H1 (cell line): ENCODE data around the gene PITRM1. TPM values are rescaled to one million over a fixed set of nuclear protein-coding genes. Genes with fewer than 3 reads are reported as not detected.

Experiments
- CTCF ChIA-PET: fragments of 300-600 bp; sonication (Branson Sonifier 250); formaldehyde crosslinking; loops from one replicate; lab custom pipeline; 2021; ENCODE audit not compliant: partially characterized antibody; lab: Charles Lee
- POLR2A ChIA-PET: fragments of 300-600 bp; sonication (Branson Sonifier 250); formaldehyde crosslinking; loops from one replicate; lab custom pipeline; 2021; ENCODE audit warnings: inconsistent platforms; ENCODE audit not compliant: partially characterized antibody; lab: Charles Lee
- DNase-seq, 2 experiments: peaks; one replicate each; pipeline versions ENCODE4 v3.0.0 to v3.0.0-alpha.2; 2010 to 2022; ENCODE audit warnings: low spot score in 2 of 2, low read depth in 1 of 2, mixed read lengths in 1 of 2
- FAIRE-seq: peaks from 2 replicates; lab custom pipeline; 2011; peaks lifted over from hg19 to GRCh38; lab: Jason Lieb, UNC
- H2AFZ ChIP-seq: 2 replicates; pipeline ENCODE4 v1.8.1; 2012; ENCODE audit warnings: low read length, inconsistent platforms
- H2AK5ac ChIP-seq: 2 replicates; pipeline ENCODE4 v1.6.1; 2013; ENCODE audit warnings: low read depth, low read length
- H2BK120ac ChIP-seq: replicated peaks from 2 replicates; pipeline ENCODE3; 2013; ENCODE audit warnings: low read depth, low read length, inconsistent platforms
- H2BK12ac ChIP-seq: 2 replicates; pipeline ENCODE4 v1.6.1; 2013; ENCODE audit warnings: low read depth, low read length
- H2BK15ac ChIP-seq: 2 replicates; pipeline ENCODE4 v1.6.1; 2013; ENCODE audit warnings: low read length
- H2BK20ac ChIP-seq: 2 replicates; pipeline ENCODE4 v1.6.1; 2013; ENCODE audit warnings: low read length
- H2BK5ac ChIP-seq: 2 replicates; pipeline ENCODE4 v1.6.1; 2013; ENCODE audit warnings: low read depth, low read length
- H3K14ac ChIP-seq: 2 replicates; pipeline ENCODE4 v1.6.1; 2013; ENCODE audit warnings: inconsistent platforms; ENCODE audit not compliant: insufficient read length
- H3K18ac ChIP-seq: 2 replicates; pipeline ENCODE4 v1.6.1; 2013; ENCODE audit warnings: low read length; ENCODE audit errors: extremely low read depth
- H3K23ac ChIP-seq: 2 replicates; pipeline ENCODE4 v1.6.1; 2013; ENCODE audit warnings: inconsistent platforms; ENCODE audit not compliant: insufficient read length
- H3K23me2 ChIP-seq: 2 replicates; pipeline ENCODE4 v1.6.1; 2013; ENCODE audit warnings: low read depth, low read length
- H3K27ac ChIP-seq: 2 replicates; pipeline ENCODE4 v1.6.1; 2011; ENCODE audit warnings: low read depth, low read length, inconsistent platforms
- H3K27me3 ChIP-seq, 4 experiments: replicated peaks in 1 of 4; 1 replicate in 1 of 4; 2 replicates in 3 of 4; pipeline versions ENCODE4 v1.6.1 to v1.8.1; 2011 to 2013; ENCODE audit warnings: low read length in 3 of 4, mild to moderate bottlenecking in 3 of 4, inconsistent platforms in 2 of 4, mixed read lengths in 2 of 4, moderate library complexity in 1 of 4; ENCODE audit not compliant: control insufficient read depth in 3 of 4, insufficient read depth in 3 of 4; ENCODE audit errors: extremely low read depth in 1 of 4
- H3K36me3 ChIP-seq, 4 experiments: 2 replicates each; pipeline versions ENCODE4 v1.6.1 to v1.8.1; 2011 to 2013; ENCODE audit warnings: mild to moderate bottlenecking in 4 of 4, low read length in 3 of 4, moderate library complexity in 2 of 4, control low read depth in 1 of 4, inconsistent platforms in 1 of 4; ENCODE audit not compliant: insufficient read depth in 4 of 4, control insufficient read depth in 2 of 4
- H3K4ac ChIP-seq: replicated peaks from 2 replicates; pipeline ENCODE3; 2013; ENCODE audit warnings: low read length, low read depth, mixed read lengths, inconsistent platforms; ENCODE audit not compliant: insufficient read length
- H3K4me1 ChIP-seq, 4 experiments: replicated peaks in 1 of 4; 1 replicate in 1 of 4; 2 replicates in 3 of 4; pipeline versions ENCODE4 v1.6.1 to v1.8.1; 2011 to 2013; ENCODE audit warnings: low read length in 3 of 4, inconsistent platforms in 2 of 4, mixed read lengths in 1 of 4; ENCODE audit not compliant: insufficient read depth in 4 of 4, control insufficient read depth in 3 of 4
- H3K4me2 ChIP-seq, 2 experiments: 2 replicates each; pipeline versions ENCODE4 v1.6.1 to v1.8.1; 2011 to 2013; ENCODE audit warnings: low read depth in 2 of 2, low read length in 2 of 2, control low read depth in 1 of 2, inconsistent platforms in 1 of 2, mild to moderate bottlenecking in 1 of 2; ENCODE audit not compliant: insufficient read depth in 1 of 2
- H3K4me3 ChIP-seq, 4 experiments: fragments of 200-600, 300-600 bp in 1 of 4; sonication (generic), shearing (Covaris generic), sonication (Bioruptor Twin) in 1 of 4; 2 replicates each; pipeline versions ENCODE4 v1.5.1 to v1.8.1; 2011 to 2016; ENCODE audit warnings: low read length in 4 of 4, low read depth in 3 of 4, control low read depth in 2 of 4, inconsistent platforms in 2 of 4, mild to moderate bottlenecking in 2 of 4, mixed read lengths in 1 of 4, moderate library complexity in 1 of 4; ENCODE audit not compliant: insufficient read depth in 2 of 4; ENCODE audit errors: extremely low read depth in 1 of 4
- H3K56ac ChIP-seq: replicated peaks from 2 replicates; pipeline ENCODE3; 2013; ENCODE audit warnings: low read depth, mild to moderate bottlenecking, mixed read lengths, low read length, inconsistent platforms; ENCODE audit not compliant: insufficient read length
- H3K79me1 ChIP-seq: 2 replicates; pipeline ENCODE4 v1.6.1; 2013; ENCODE audit warnings: low read depth, low read length, control low read depth
- H3K79me2 ChIP-seq, 2 experiments: 2 replicates each; pipeline versions ENCODE4 v1.6.1 to v1.8.1; 2012 to 2013; ENCODE audit warnings: low read length in 2 of 2, mild to moderate bottlenecking in 2 of 2, inconsistent platforms in 1 of 2; ENCODE audit not compliant: insufficient read depth in 2 of 2, control insufficient read depth in 1 of 2
- H3K9ac ChIP-seq, 4 experiments: replicated peaks in 1 of 4; 1 replicate in 1 of 4; 2 replicates in 3 of 4; pipeline versions ENCODE4 v1.6.1 to v1.8.1; 2011 to 2013; ENCODE audit warnings: low read depth in 3 of 4, low read length in 3 of 4, control low read depth in 2 of 4, mild to moderate bottlenecking in 2 of 4, moderate library complexity in 2 of 4, inconsistent platforms in 1 of 4; ENCODE audit errors: extremely low read depth in 1 of 4
- H3K9me3 ChIP-seq, 2 experiments: 2 replicates each; pipeline versions ENCODE4 v1.6.1 to v1.8.1; 2012 to 2013; ENCODE audit warnings: mild to moderate bottlenecking in 2 of 2, moderate library complexity in 2 of 2, control low read depth in 1 of 2, inconsistent platforms in 1 of 2, low read depth in 1 of 2, low read length in 1 of 2, mixed read lengths in 1 of 2; ENCODE audit not compliant: insufficient read depth in 2 of 2
- H4K20me1 ChIP-seq, 2 experiments: replicated peaks in 1 of 2; 2 replicates each; pipeline versions ENCODE3 to v1.8.1; 2011 to 2013; ENCODE audit warnings: inconsistent platforms in 2 of 2, low read length in 2 of 2, mild to moderate bottlenecking in 1 of 2; ENCODE audit not compliant: insufficient read depth in 2 of 2, control insufficient read depth in 1 of 2
- H4K5ac ChIP-seq: 2 replicates; pipeline ENCODE4 v1.6.1; 2013; ENCODE audit warnings: low read length, low read depth, mixed read lengths, inconsistent platforms; ENCODE audit not compliant: insufficient read length
- H4K8ac ChIP-seq: 2 replicates; pipeline ENCODE4 v1.8.0; 2013; ENCODE audit warnings: mild to moderate bottlenecking, moderate library complexity, low read length, inconsistent platforms; ENCODE audit not compliant: insufficient read depth; ENCODE audit errors: extremely low read depth
- H4K91ac ChIP-seq: replicated peaks from 2 replicates; pipeline ENCODE3; 2013; ENCODE audit warnings: low read length, mixed read lengths, inconsistent platforms; ENCODE audit not compliant: insufficient read length
- BCL11A ChIP-seq, 2 experiments: IDR thresholded peaks; one replicate each; pipeline ENCODE4 v1.6.1; 2011; ENCODE audit warnings: low read depth in 2 of 2, low read length in 2 of 2, mild to moderate bottlenecking in 2 of 2
- BRCA1 ChIP-seq: IDR thresholded peaks from 2 replicates; pipeline ENCODE4 v1.6.1; 2012; ENCODE audit warnings: low read depth, low read length, improper control_type of control experiment
- FOSL1 ChIP-seq: IDR thresholded peaks from 2 replicates; pipeline ENCODE4 v1.6.1; 2011; ENCODE audit warnings: mild to moderate bottlenecking, low read depth, low read length, moderate library complexity; ENCODE audit not compliant: insufficient read depth
- KDM4A ChIP-seq: IDR thresholded peaks from one replicate; pipeline ENCODE4 v1.7.1; 2012; ENCODE audit warnings: low read depth, mild to moderate bottlenecking, moderate library complexity, low read length, inconsistent platforms; ENCODE audit not compliant: severe bottlenecking
- MAX ChIP-seq: IDR thresholded peaks from 2 replicates; pipeline ENCODE4 v1.6.1; 2012; ENCODE audit warnings: inconsistent platforms
- RBBP5 ChIP-seq: IDR thresholded peaks from 2 replicates; pipeline ENCODE4 v1.7.1; 2012; ENCODE audit warnings: low read depth, mild to moderate bottlenecking, inconsistent platforms, low read length, moderate library complexity, borderline replicate concordance
- RNF2 ChIP-seq: fragments of 200-900, 300-1000 bp; sonication (generic); IDR thresholded peaks from 2 replicates; pipeline ENCODE4 v1.7.1; 2016; ENCODE audit warnings: borderline replicate concordance, low read depth, mild to moderate bottlenecking, antibody characterized with exemption, low read length; ENCODE audit not compliant: poor library complexity, severe bottlenecking; ENCODE audit errors: missing control alignments
- SUZ12 ChIP-seq: fragments of 200-600 bp; sonication (generic); IDR thresholded peaks from 2 replicates; pipeline ENCODE4 v1.6.1; 2012; ENCODE audit warnings: mild to moderate bottlenecking, inconsistent platforms, low read length, moderate library complexity, mixed read lengths
- WGBS, 2 experiments: shearing (Covaris generic) in 1 of 2; methylation state at CpG; one replicate each; pipeline versions ENCODE4 v1.1.6 to v1.1.7; 2013 to 2015; ENCODE audit warnings: low lambda C conversion rate in 2 of 2, mixed read lengths in 2 of 2, inconsistent platforms in 1 of 2, low coverage in 1 of 2, missing lambda C conversion rate in 1 of 2; ENCODE audit not compliant: insufficient replicate concordance in 2 of 2, insufficient coverage in 1 of 2, insufficient read length in 1 of 2; ENCODE audit errors: extremely low coverage in 1 of 2, missing lambda C conversion rate in 1 of 2; 5-methylcytosine and 5-hydroxymethylcytosine counted together
- polyA plus RNA-seq, 7 experiments: library from polyadenylated mRNA; depleted of rRNA in 3 of 7; stranded (reverse) in 5 of 7; unstranded in 2 of 7; fragments of >200 nt in 5 of 7; fragments of 200-250 nt in 2 of 7; gene quantifications; 1 replicate in 5 of 7; 2 replicates in 1 of 7; 4 replicates in 1 of 7; pipeline versions ENCODE4 v1.2.1 to v1.2.3, GENCODE V29; 2011 to 2013; ENCODE audit warnings: missing spikeins in 2 of 7, mixed read lengths in 2 of 7
- total RNA-seq: library from RNA; stranded (reverse); fragmentation: NEBNext Ultra II Directional; extraction: Animal tissue kit (Norgen Biotek cat#: 25700); gene quantifications from 2 replicates; pipeline ENCODE4 v1.2.1, GENCODE V29; 2021

PITRM1 gene
- total and polyA plus RNA-seq, 2 of the 8 experiments (the other 6 are each of a cell fraction or from before 2014, with no cell fraction given), result 18.6 to 31.5 TPM

DNA sequence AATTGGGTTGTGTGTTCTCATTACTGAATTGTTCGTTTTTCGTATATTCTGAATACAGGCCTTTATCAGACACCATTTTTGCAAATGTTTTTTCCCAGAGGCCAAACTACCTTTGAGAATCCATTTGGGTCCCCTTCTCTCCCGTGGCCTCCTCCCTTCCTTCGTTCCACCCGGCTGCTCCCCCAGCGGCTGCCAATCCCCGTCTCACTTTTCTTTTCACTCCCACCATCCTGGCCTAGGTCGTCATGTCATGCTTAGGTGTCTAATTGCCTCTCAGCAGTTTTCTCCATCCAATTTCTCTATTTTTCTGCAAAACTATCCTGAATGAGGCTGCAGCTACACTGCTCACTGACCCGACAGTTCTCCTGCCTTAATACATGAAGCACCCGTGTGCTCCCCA is 17.9 kb downstream of the PITRM1 start:
- Histone ChIP-seq H3K79me2 (no peaks in the 10 kb centered on the region), H3K23me2 (no peaks in the 10 kb centered on the region), H3K27ac (no peak overlapping the region), H2BK120ac (no peak overlapping the region), H2AK5ac (no peak overlapping the region), H2BK15ac (no peak overlapping the region), H3K4ac (no peak overlapping the region), H3K36me3 (peaks cover 3 to 22% (median 8%) of the 10 kb centered on the region in 4 experiments; a peak in 6 of 8 replicates), H2BK20ac (no peak overlapping the region), H4K8ac (no peak overlapping the region), H3K23ac (no peak overlapping the region), H4K91ac (no peak overlapping the region), H4K20me1 (no peaks in the 10 kb centered on the region), H3K27me3 (no peaks in the 10 kb centered on the region), H3K18ac (no peak overlapping the region), H2BK5ac (no peak overlapping the region), H3K14ac (no peak overlapping the region), H3K4me1 (no peaks in the 10 kb centered on the region), H3K4me2 (no peak overlapping the region), H3K56ac (no peak overlapping the region), H2BK12ac (no peak overlapping the region), H3K79me1 (no peaks in the 10 kb centered on the region), H3K9me3 (no peaks in the 10 kb centered on the region), H3K4me3 (no peak overlapping the region), H2AFZ (no peak overlapping the region), H3K9ac (no peak overlapping the region), H4K5ac (no peak overlapping the region)
- TF ChIP-seq RNF2 (no peak), MAX (no peak), FOSL1 (no peak), BRCA1 (no peak), SUZ12 (no peak), RBBP5 (no peak), BCL11A (IDR thresholded peaks at IDR 0.05; ENCODE audit: low read depth in 2 of 2, low read length in 2 of 2) (no peak), KDM4A (no peak)
- no peak for DNase-seq
- WGBS, 2 experiments, result 88% methylated on average over 10 of the region's 10 CpGs; no CpG with 5 or more reads in 1 of the 2 experiments
- ChIA-PET POLR2A (no interaction called here), CTCF (interaction anchor here (1.0 to 2.0 kb wide), 4 partner anchors 8 to 15 kb away, joined by 4 to 9 read pairs (median 6); no protein-coding TSS in a partner anchor)
- no peak for FAIRE-seq
